Transverse colon (tissue), 3 donors: ENCODE data around the gene POM121C.
"Not testable (repeated sequence)": the region's sequence is repeated elsewhere in the genome, so short reads cannot be mapped to it uniquely, and the experiment has no call there.

Experiments
- EP300 ChIP-seq: sonication (generic); formaldehyde crosslinking; IDR thresholded peaks from one replicate; pipeline ENCODE4 v1.6.1; 2017; ENCODE audit warnings: antibody characterized with exemption, low read depth
- POLR2A ChIP-seq: fragments of 450-650 bp; IDR thresholded peaks from one replicate; pipeline ENCODE4 v1.6.1; 2016; ENCODE audit warnings: antibody characterized with exemption, mild to moderate bottlenecking, moderate library complexity
- TF ChIP-seq, protein P1 (sequence below), 5 experiments: fragments of 200-600 bp in 3 of 5; fragments of 450-650 bp in 2 of 5; sonication (generic) in 3 of 5; IDR thresholded peaks; 1 replicate in 2 of 5; 2 replicates in 3 of 5; pipeline ENCODE4 v1.5.1; 2016 to 2017; ENCODE audit warnings: antibody characterized with exemption in 5 of 5, inconsistent platforms in 3 of 5, mild to moderate bottlenecking in 2 of 5, moderate library complexity in 1 of 5

DNA sequence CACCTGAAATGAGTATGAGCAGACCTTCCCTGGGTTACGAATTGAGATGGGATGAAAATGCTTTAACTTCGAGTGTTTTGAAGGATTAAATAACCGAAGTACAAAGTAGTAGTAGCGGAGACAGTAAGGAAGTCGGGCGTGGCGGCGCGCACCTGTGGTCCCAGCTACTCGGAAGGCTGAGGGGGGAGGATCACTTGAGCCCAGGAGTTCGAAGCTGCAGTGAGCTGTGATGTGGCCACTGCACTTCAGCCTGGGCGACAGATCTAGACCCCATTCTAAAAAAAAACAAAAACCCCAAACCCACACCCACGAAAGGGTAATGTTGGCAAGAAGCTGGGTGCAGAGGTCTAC lies 75.3 kb downstream of the POM121C start:
- TF ChIP-seq POLR2A, EP300: not testable (repeated sequence)
- TF ChIP-seq, protein P1, sequence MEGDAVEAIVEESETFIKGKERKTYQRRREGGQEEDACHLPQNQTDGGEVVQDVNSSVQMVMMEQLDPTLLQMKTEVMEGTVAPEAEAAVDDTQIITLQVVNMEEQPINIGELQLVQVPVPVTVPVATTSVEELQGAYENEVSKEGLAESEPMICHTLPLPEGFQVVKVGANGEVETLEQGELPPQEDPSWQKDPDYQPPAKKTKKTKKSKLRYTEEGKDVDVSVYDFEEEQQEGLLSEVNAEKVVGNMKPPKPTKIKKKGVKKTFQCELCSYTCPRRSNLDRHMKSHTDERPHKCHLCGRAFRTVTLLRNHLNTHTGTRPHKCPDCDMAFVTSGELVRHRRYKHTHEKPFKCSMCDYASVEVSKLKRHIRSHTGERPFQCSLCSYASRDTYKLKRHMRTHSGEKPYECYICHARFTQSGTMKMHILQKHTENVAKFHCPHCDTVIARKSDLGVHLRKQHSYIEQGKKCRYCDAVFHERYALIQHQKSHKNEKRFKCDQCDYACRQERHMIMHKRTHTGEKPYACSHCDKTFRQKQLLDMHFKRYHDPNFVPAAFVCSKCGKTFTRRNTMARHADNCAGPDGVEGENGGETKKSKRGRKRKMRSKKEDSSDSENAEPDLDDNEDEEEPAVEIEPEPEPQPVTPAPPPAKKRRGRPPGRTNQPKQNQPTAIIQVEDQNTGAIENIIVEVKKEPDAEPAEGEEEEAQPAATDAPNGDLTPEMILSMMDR (IDR thresholded peaks at IDR 0.05): not testable (repeated sequence)
